HG02852 (cell line): ENCODE data around the gene CD37.

Experiments used
- ATAC-seq: cut with Tn5 transposase; IDR thresholded peaks from one replicate; pipeline ENCODE4 v1.9.1; 2021; ENCODE audit warnings: mild to moderate bottlenecking, moderate library complexity; ENCODE audit not compliant: unreplicated experiment

The CD37 gene

GRCh38 chr19:49344505-49345423, 9.6 kb downstream of the CD37 start:
- ATAC-seq, result no peak

GRCh38 chr19:49347191-49347590, 12.0 kb downstream of the CD37 start:
- ATAC-seq, result no peak

- ATAC-seq, result no peak
These were observed 12.6 kb downstream of the CD37 start for GRCh38 chr19:49347835-49348234.

GRCh38 chr19:49348305-49349189, 13.3 kb downstream of the CD37 start:
- no peak for ATAC-seq

- no peak for ATAC-seq
These were observed 14.4 kb downstream of the CD37 start for GRCh38 chr19:49349567-49349966.

- no peak for ATAC-seq
These were observed 20.7 kb downstream of the CD37 start for GRCh38 chr19:49355909-49356353.

- no peak for ATAC-seq
These were observed 21.2 kb downstream of the CD37 start for GRCh38 chr19:49356382-49356781.

- no peak for ATAC-seq
These were observed 22.0 kb downstream of the CD37 start for GRCh38 chr19:49357186-49357585.

- ATAC-seq, result no peak
These were observed 24.9 kb downstream of the CD37 start for GRCh38 chr19:49359851-49360820.

GRCh38 chr19:49361438-49362047, 26.3 kb downstream of the CD37 start:
- no peak for ATAC-seq

- ATAC-seq, result no peak
These were observed 27.1 kb downstream of the CD37 start, which contains the start of gene TEAD2 for GRCh38 chr19:49362048-49362928. Gene TEAD2, minus strand, starts transcription at chr19:49362416. Its CDS starts 2,341 bp downstream, at chr19:49360075.

- no peak for ATAC-seq
These were observed 27.7 kb downstream of the CD37 start for GRCh38 chr19:49362929-49363267.

GRCh38 chr19:49363268-49364082, 28.3 kb downstream of the CD37 start, which contains the start of gene DKKL1:
Gene DKKL1, plus strand, starts transcription at chr19:49363877. Its CDS starts 122 bp downstream, at chr19:49363999.
- ATAC-seq, result no peak

GRCh38 chr19:49364083-49364737, 29.0 kb downstream of the CD37 start:
- ATAC-seq, result no peak

- no peak for ATAC-seq
These were observed 30.9 kb downstream of the CD37 start for GRCh38 chr19:49366110-49366509.

GRCh38 chr19:49368711-49369358, 33.6 kb downstream of the CD37 start:
- ATAC-seq, result no peak

- ATAC-seq, result no peak
These were observed 36.0 kb downstream of the CD37 start for GRCh38 chr19:49371184-49371583.
